GM19043 (cell line): ENCODE data around the gene DOK7.

Source experiments
- ATAC-seq: cut with Tn5 transposase; IDR thresholded peaks from one replicate; pipeline ENCODE4 v1.9.1; 2021; ENCODE audit warnings: low read depth; ENCODE audit not compliant: unreplicated experiment

The DOK7 gene

GRCh38 chr4:3462790-3463415 lies at the start of gene DOK7:
DOK7 (plus strand) TSS chr4:3463306; CDS start chr4:3463376, 70 bp downstream.
- no peak for ATAC-seq

GRCh38 chr4:3413675-3414420 lies 49.3 kb upstream of the DOK7 start:
- ATAC-seq = no peak

GRCh38 chr4:3414421-3415279 lies 48.5 kb upstream of the DOK7 start:
- no peak for ATAC-seq

- no peak for ATAC-seq
Measured at GRCh38 chr4:3415471-3416141, 47.5 kb upstream of the DOK7 start.

GRCh38 chr4:3416270-3416669 lies 46.8 kb upstream of the DOK7 start:
- no peak for ATAC-seq

- no peak for ATAC-seq
Measured at GRCh38 chr4:3416821-3417221, 46.3 kb upstream of the DOK7 start.

- ATAC-seq = no peak
Measured at GRCh38 chr4:3417448-3417847, 45.7 kb upstream of the DOK7 start.

- no peak for ATAC-seq
Measured at GRCh38 chr4:3418029-3418762, 44.9 kb upstream of the DOK7 start.

GRCh38 chr4:3419836-3420605 lies 43.1 kb upstream of the DOK7 start:
- no peak for ATAC-seq

- no peak for ATAC-seq
Measured at GRCh38 chr4:3420606-3420955, 42.5 kb upstream of the DOK7 start.

GRCh38 chr4:3420956-3421355 lies 42.1 kb upstream of the DOK7 start:
- no peak for ATAC-seq

GRCh38 chr4:3421470-3421869 lies 41.6 kb upstream of the DOK7 start:
- ATAC-seq = no peak

GRCh38 chr4:3422241-3422801 lies 40.8 kb upstream of the DOK7 start:
- no peak for ATAC-seq

- no peak for ATAC-seq
Measured at GRCh38 chr4:3422808-3423297, 40.3 kb upstream of the DOK7 start.

- ATAC-seq = no peak
Measured at GRCh38 chr4:3423406-3423805, 39.7 kb upstream of the DOK7 start.

GRCh38 chr4:3423952-3424351 lies 39.2 kb upstream of the DOK7 start:
- ATAC-seq = no peak

- ATAC-seq = no peak
Measured at GRCh38 chr4:3424522-3425095, 38.5 kb upstream of the DOK7 start.

GRCh38 chr4:3426465-3427133 lies 36.5 kb upstream of the DOK7 start:
- no peak for ATAC-seq
